ENCODE data around the gene HNRNPL.
"Not testable (repeated sequence)": the region's sequence is repeated elsewhere in the genome, so short reads cannot be mapped to it uniquely, and the experiment has no call there.

The HNRNPL gene
- total RNA-seq, result 298 reads per million, percentile 95 among the genes with 10 or more reads in this experiment

DNA sequence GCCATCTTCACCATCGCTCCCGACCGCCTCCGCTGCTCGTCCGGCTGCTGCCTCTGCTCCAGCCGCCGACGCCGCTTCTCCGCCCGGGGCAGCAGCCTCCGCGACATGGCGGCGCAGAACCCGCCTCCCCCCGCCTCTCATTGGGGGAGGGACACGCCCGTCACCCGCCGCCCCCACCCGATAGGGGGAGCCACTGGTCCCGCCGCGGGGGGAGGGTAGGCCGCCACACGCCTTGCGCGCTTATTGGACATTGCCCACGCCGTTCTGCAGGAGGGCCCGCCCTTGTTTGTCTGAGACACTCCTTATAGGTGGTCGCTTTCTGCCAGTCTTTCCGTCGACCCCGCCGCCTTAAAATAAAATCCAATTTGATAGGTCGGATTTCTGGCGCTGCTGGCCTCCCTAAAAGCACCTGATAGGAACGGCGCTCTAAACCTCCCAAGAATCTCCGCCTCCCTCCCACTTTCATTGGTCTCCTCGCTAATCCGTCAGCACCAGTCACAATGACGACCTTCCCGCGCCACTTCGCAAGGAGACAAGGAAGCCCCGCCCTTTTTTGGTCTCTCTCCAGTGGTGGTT is at the start of gene HNRNPL:
HNRNPL (minus strand) TSS at position 127 of the 576 bp plus-strand sequence; CDS start at position 107, 20 bp downstream.
- peak; percentile 98 for DNase-seq

DNA sequence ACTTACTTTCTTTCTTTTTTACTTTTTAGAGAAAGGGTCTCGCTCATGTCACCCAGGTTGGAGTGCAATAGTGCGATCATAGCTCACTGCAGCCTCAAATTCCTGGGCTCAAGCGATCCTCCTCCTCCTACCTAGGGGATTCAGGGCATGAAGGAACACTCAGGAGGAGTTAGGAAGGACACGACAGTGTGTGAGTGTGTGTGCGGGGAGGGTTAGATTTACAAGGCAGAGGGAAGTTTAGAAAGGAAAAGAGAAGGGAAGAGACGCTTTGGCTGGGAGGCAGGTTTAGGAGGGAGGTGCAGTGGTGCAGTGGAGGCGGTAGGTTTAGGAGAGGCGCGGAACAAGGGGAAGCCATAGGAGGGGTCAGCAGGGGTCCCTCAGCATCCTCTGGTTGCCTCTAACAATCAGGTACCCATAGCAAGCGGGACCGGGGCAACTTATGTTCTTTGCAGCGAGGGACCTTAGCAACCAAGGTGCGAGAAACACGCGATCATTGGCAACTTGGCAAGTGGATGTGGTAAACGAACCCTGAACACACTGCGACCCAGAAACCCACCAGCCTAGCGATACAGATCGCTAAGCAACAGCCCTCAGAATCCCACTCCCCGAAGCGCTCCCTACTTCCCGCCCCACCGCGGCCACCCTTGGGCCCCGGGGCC is 49.1 kb upstream of the HNRNPL start:
- no peak for DNase-seq

GRCh38 chr19:38894968-38895367 is 45.2 kb upstream of the HNRNPL start:
- DNase-seq, result no peak

DNA sequence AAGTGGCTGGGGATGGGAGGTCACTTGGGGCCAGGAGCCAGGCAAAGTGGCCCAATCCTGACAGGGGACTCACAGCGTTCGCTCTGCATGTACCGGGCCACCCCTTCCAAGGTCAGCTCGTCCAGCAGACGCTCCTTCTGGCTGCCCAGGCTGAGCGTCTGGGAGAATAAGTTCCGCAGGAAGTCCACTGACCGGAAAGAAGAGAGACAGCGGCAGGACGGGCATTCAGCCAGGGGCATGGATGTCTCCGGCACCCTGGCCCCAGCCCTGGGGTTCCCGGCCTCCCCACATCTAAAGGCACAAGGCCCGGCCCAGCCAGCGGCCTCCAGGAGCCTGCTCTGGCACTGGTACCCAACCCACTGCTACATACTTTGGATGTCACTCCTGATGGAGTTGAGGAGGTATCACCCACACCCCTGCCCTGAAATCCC is 43.6 kb upstream of the HNRNPL start:
- DNase-seq, result no peak

DNA sequence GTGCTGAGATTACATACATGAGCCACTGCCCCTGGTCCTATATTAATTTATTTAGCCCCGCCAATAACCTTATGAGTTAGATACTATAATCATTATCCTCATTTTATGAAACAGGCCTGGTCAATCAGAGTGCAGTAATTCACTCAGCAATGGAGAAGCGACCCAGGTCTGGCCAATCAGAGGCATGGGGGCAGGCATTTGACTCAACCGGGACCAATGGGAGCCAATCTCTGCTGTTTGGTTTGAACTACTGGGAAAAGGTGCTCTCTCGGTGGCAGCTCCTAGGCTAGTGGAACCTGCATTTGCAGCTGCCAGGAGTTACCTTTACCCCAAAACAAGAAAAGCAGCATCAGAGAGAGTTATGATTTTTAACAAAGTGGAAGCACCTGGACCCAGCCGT is 43.1 kb upstream of the HNRNPL start:
- no peak for DNase-seq

DNA sequence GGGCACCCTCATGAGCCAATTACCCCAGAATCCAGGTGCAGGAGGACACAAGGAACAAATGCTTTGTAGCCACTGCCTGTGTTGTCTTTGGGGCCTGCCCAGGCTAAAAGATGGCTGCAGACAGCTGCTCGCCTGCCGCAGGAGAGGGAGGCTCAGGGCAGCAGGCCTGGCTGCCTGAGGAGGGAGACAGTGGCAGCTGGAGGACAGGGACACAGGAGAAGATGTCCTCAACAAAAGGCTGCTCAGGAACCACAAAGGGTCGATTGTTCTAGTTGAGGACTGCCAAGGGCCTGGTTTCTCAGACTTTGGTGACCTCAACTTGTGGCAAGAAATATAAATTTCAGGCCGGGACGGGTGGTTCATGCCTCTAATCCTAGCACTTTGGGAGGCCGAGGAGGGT is 42.0 kb upstream of the HNRNPL start:
- no peak for DNase-seq

GRCh38 chr19:38890686-38891085 is 40.9 kb upstream of the HNRNPL start:
- no peak for DNase-seq

GRCh38 chr19:38889803-38890202 is 40.0 kb upstream of the HNRNPL start:
- DNase-seq, result no peak

- no peak for DNase-seq
Measured at GRCh38 chr19:38888876-38889275, 39.1 kb upstream of the HNRNPL start.

- not testable (repeated sequence) for DNase-seq
Measured at GRCh38 chr19:38884691-38885090, 34.9 kb upstream of the HNRNPL start.

- DNase-seq, result no peak
Measured at GRCh38 chr19:38883286-38883685, 33.5 kb upstream of the HNRNPL start.

DNA sequence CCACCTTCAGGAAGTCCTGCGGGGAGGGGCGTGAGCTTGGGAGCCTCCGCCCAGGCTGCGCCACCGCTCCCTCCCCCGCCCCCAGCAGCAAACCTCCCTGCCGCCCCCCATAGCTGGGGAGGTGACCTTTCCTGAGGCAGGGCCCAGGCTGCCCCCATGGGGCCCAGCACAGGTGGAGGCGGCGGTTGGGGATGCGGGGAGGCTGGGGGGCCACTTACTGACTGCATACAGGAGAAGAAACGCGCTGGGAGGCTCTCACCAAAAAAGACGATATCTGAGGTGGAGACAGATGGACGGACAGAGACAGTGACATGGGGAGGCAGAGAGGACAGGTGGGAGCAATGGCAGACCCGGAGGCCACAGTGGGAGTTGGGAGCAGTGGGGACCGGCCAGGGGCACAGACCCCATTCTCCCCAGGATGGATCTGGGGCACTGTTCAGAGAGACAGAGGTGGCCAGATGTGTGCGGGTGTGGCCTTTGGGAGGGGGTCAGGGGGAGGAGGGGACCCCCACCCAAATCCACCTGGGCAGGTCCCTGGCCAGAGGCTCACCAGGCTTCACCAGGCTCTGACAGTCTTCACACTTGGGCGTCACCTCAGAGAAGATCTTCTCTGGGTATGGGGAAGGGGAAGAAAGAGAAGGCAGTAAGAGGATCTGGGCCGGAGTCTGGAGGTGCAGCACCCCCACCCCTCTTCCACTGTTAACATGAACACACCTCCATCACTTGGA is 31.3 kb upstream of the HNRNPL start:
- no peak for DNase-seq

DNA sequence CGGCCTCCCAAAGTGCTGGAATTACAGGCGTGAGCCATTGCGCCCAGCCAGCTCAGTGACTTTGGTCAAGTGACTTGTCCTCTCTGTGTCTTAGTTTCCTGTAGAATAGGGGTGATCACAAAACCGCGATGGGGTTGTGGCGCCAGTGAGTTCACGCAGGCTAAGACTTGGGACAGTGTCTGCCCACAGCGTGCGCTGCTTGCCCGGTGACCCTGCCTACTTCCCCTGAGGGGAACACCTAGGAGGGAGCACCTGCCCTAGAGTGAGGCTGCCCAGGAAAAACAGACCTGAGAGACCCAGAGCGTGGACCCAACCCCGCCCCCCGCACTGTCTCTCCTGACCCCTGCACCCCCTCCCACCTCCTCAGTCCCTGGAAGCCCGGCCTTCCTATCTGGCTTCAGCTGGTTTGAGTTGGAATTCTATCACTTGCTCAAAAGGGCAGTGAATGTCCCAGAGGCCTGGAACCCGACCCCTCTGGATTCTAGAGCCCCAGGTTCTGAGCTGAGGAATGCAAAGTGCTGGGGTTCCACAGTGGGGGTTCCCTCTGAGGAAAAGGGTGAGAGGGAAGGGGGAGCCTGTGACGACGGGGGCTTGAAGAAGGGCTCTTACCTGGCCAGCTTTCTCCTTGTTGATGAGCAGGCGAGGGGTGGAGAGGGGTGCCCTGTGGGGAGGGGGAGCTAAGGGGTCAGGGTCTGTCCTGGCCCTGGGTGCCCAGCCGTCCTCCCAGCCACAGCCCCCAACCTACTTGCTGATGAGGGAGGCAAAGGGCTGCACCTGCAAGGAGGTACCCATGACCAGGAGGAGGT is 30.5 kb upstream of the HNRNPL start:
- DNase-seq, result no peak

DNA sequence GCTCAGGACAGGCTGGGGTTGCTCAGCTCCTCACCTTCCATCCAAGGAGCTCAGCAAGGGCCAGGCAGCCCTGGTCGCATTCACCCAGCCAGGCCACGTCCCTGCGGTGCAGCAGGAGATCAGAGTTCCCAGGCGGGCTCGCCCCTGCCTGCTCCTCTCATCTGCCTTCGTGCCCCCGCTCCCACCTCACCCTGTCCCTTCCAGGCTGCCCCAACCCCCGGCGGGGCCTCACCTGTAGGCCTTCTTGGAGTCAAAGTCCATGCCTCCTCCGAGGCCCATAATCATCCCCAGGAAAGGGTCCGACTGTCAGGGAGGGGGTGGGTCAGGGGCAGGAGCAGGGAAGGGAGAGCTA is 29.6 kb upstream of the HNRNPL start:
- no peak for DNase-seq

GRCh38 chr19:38878575-38879399 is 29.0 kb upstream of the HNRNPL start:
- DNase-seq, result no peak

DNA sequence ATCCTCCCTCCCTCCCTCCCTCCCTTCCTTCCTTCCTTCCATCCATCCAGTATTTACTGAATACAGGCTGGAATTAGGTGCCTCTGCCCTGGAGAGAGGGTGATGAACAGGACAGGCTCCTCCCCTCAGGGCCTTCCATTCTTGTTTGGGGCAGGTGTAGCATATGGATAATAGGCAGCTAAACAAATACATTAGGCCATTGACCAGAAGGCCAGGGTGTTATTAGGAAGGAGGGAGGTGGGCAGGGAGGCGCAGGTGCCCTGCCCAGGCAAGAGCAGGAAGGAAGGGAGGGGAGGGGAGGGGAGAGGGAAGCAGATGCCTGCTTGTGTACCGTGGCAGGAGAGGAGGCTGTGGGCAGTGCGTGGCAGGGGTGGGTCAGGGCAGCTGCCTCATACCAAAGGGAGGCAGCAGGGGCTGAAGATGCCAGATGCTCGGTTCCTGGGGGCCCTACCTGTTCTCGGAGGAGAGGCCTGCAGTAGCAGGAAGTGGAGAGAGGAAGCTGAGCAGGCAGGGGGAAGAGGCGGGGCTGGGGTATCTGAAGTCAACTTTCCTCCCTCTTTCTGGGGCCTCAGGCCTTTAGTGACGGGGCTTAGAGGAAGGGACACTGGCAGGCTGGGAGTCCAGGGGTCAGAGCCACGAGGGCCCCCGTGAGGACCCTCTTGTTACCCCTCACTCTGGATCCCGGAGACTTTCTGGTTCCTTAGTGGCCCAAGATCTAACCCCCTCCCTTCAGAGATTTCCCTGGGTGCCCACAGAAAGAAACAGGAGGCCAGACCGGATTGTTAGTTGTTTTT is 28.2 kb upstream of the HNRNPL start, which contains the start of gene RINL:
RINL (minus strand) TSS at position 495 of the 794 bp plus-strand sequence. CDS start 1,533 bp downstream, outside the sequence.
- peak; percentile 62 for DNase-seq

DNA sequence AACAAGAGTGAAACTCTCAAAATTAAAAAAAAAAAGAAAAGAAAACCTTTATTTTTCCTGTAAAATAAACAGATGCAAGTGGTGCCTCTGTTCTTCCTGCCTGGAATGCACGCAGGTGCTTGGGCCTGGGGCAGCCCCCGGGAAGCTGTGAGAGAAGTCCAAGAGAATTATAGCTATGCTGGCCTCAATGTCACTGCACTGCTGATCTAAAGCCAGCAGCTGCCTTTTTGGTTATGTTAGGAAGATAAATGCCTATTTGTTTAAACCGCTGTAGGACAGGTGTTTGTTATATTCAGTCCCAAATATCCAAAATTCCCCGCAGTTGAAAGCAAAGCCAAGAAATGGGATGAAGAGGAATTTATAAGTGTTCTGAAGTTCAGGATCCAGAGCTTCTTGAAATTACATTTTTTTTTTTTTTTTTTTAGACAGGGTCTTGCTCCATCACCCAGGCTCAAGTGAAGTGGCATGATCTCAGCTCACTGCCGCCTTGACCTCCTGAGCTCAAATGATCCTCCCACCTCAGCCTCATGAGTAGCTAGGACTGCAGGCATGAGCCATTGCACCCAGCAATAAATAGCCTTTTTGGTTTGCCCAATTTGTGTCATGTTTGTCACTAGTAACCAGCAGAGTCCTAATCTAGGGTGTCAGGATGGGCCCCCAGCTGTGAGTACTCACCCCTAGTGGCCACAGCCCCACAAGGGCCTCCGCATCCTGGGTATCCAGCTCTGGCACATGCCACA is 26.0 kb upstream of the HNRNPL start:
- DNase-seq, result no peak

- DNase-seq, result not testable (repeated sequence)
Measured at GRCh38 chr19:38873400-38873799, 23.6 kb upstream of the HNRNPL start.

DNA sequence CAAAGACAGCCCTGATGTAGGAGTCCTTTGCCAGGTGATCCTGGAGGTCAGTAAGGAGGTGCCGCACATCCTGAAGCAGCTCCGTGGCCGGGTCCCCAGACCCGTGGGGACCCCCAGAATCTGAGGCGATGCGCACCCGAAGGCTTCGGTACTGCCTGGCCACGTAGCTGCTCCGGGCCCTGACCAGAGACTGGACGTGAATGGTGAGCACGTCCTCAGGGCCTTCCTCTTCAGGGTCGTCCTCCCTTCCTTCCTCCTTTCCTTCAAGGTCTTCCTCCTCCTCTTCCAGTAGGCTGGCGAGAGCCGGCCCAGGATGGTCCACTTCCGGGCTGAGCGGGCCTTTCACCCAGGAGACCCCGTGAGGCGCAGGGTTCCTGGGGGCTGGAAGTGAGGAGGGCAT is 20.8 kb upstream of the HNRNPL start:
- no peak for DNase-seq

DNA sequence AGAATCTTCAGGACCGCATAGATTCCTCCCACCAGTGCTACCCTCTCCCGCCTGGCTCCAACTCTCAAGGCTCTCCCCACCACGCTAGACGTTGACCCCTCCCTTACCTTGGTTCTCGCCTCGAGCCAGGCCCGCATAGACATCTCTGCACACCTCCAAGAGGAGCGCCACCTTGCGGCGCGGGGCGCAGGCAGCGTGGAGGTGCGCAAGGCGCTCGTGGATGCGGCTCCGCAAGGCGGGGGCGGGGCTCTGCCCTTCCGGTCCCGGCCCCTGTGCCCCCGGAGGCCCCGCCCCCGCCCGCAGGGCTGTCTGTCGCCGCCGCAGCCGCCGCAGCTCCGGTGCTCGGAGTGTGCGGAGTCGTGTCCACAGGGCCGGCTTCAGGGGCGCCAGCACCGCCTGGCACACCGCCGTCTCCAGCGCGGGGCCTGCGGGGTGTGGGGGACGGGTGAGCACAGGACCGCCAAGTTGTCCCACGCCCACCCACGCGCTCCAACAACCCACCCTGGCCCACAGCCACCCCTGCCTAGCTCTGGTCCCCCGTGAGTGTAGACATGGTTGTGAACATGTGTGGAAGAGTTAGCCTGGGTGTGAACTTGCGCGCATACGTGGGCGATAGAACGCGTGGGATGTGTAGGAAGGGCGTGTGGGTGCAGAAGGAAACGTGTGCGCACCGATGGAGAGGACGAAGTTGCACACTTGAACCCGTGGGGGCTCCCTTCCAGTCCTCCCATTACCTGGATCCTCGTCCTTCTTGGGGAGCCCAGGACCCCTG is 20.2 kb upstream of the HNRNPL start:
- peak; percentile 91 for DNase-seq

All from effector CD4-positive, alpha-beta T cell (primary cell).